Right lobe of liver (tissue), 4 donors: ENCODE data around the gene SLC24A3.

Source experiments
- CTCF ChIP-seq, 4 donors: fragments of 200-600 bp in 3 of 4; fragments of 450-650 bp in 1 of 4; IDR thresholded peaks; one replicate each; pipeline versions ENCODE4 v1.5.1 to v1.8.0; 2016 to 2022; ENCODE audit warnings: antibody characterized with exemption in 4 of 4, mild to moderate bottlenecking in 2 of 4
- POLR2A ChIP-seq: fragments of 450-650 bp; IDR thresholded peaks from one replicate; pipeline ENCODE4 v1.6.1; 2017; ENCODE audit warnings: antibody characterized with exemption, mild to moderate bottlenecking
- donor health status: DM: no; HTN: no; CAD: no.
- donor health status: DM: no; HTN: no; CAD: no.
- donor health status: DM: no; HTN: yes; CAD: no.

GRCh38 chr20:19699180-19699971 is 486.9 kb downstream of the SLC24A3 start:
- TF ChIP-seq CTCF (IDR thresholded peaks at IDR 0.05) (no peak), POLR2A (no peak)
